SK-N-SH (cell line): ENCODE measurements around the gene VWA5B2. TPM values are rescaled to one million over a fixed set of nuclear protein-coding genes. Genes with fewer than 3 reads are reported as not detected.

ENCODE experiments used
- CTCF ChIA-PET: fragments of 300-600, 350-600 bp; formaldehyde crosslinking; extraction: SDS; loops from one replicate; lab custom pipeline; 2021; lab: Yijun Ruan, JAX
- POLR2A ChIA-PET: fragments of 350-600 bp; sonication (Branson Sonifier 250); formaldehyde crosslinking; extraction: SDS; loops from one replicate; lab custom pipeline; 2020; ENCODE audit warnings: antibody characterized with exemption, inconsistent platforms; lab: Yijun Ruan, JAX
- DNase-seq: peaks from one replicate; pipeline ENCODE4 v3.0.0; 2012
- H2AFZ ChIP-seq: fragments of 200-600 bp; sonication (generic); 2 replicates; pipeline ENCODE4 v1.8.1; 2016; ENCODE audit warnings: antibody characterized with exemption, mild to moderate bottlenecking, low read depth
- H3F3A ChIP-seq: fragments of 200-600 bp; sonication (generic); replicated peaks from 2 replicates; pipeline ENCODE3; 2016; ENCODE audit warnings: antibody characterized with exemption, mild to moderate bottlenecking; ENCODE audit not compliant: insufficient read depth
- H3K27ac ChIP-seq, 2 experiments: fragments of 200-500 bp in 1 of 2; fragments of 200-600 bp in 1 of 2; sonication (Bioruptor generic) in 1 of 2; sonication (generic), shearing (Covaris generic) in 1 of 2; 2 replicates each; pipeline versions ENCODE4 v1.5.1 to v1.6.1; 2014 to 2016; ENCODE audit warnings: low read depth in 2 of 2, inconsistent platforms in 1 of 2, low read length in 1 of 2, mild to moderate bottlenecking in 1 of 2, mixed read lengths in 1 of 2
- H3K27me3 ChIP-seq: fragments of 200-600 bp; sonication (generic), shearing (Covaris generic); 2 replicates; pipeline ENCODE4 v1.6.1; 2016; ENCODE audit warnings: mixed run types; ENCODE audit not compliant: insufficient read depth
- H3K36me3 ChIP-seq, 2 experiments: fragments of 200-500 bp in 1 of 2; fragments of 200-600 bp in 1 of 2; sonication (Bioruptor generic) in 1 of 2; sonication (generic) in 1 of 2; replicated peaks in 1 of 2; 2 replicates each; pipeline versions ENCODE3 to v1.5.1; 2014 to 2016; ENCODE audit warnings: low read length in 1 of 2, mild to moderate bottlenecking in 1 of 2; ENCODE audit not compliant: insufficient read depth in 2 of 2, control insufficient read depth in 1 of 2
- H3K4me1 ChIP-seq, 2 experiments: fragments of 200-500 bp in 1 of 2; fragments of 200-600 bp in 1 of 2; sonication (Bioruptor generic) in 1 of 2; sonication (generic), shearing (Covaris generic) in 1 of 2; 2 replicates each; pipeline versions ENCODE4 v1.5.1 to v1.6.1; 2014 to 2016; ENCODE audit warnings: low read depth in 1 of 2, low read length in 1 of 2, mixed run types in 1 of 2; ENCODE audit not compliant: insufficient read depth in 2 of 2, control insufficient read depth in 1 of 2
- H3K4me2 ChIP-seq: fragments of 200-600 bp; sonication (generic), shearing (Covaris generic); 2 replicates; pipeline ENCODE4 v1.6.1; 2017; ENCODE audit warnings: mixed run types
- H3K4me3 ChIP-seq, 2 experiments: fragments of 200-500 bp in 1 of 2; fragments of 200-600 bp in 1 of 2; sonication (Bioruptor generic) in 1 of 2; sonication (generic), shearing (Covaris generic) in 1 of 2; 2 replicates each; pipeline versions ENCODE4 v1.5.1 to v1.8.1; 2014 to 2016; ENCODE audit warnings: low read depth in 2 of 2, inconsistent platforms in 1 of 2, low read length in 1 of 2, mild to moderate bottlenecking in 1 of 2, mixed read lengths in 1 of 2, moderate library complexity in 1 of 2
- H3K79me2 ChIP-seq: fragments of 200-600 bp; sonication (generic); 2 replicates; pipeline ENCODE4 v1.8.1; 2017; ENCODE audit warnings: mild to moderate bottlenecking; ENCODE audit not compliant: insufficient read depth
- H3K9ac ChIP-seq: fragments of 200-600 bp; sonication (generic); 2 replicates; pipeline ENCODE4 v1.6.1; 2017; ENCODE audit warnings: mixed run types
- H3K9me2 ChIP-seq: fragments of 200-600 bp; sonication (generic); 2 replicates; pipeline ENCODE4 v1.6.1; 2017; ENCODE audit warnings: mixed run types
- H3K9me3 ChIP-seq: fragments of 200-600 bp; sonication (generic); 2 replicates; pipeline ENCODE4 v1.6.1; 2017; ENCODE audit warnings: mixed run types, mild to moderate bottlenecking, moderate library complexity
- H4K20me1 ChIP-seq: fragments of 200-600 bp; sonication (generic); 2 replicates; pipeline ENCODE4 v1.6.1; 2017; ENCODE audit warnings: mild to moderate bottlenecking, mixed run types; ENCODE audit not compliant: insufficient read depth
- CHD2 ChIP-seq: fragments of 150-350 bp; IDR thresholded peaks from 2 replicates; pipeline ENCODE4 v1.6.1; 2018; ENCODE audit warnings: low read length; ENCODE audit not compliant: partially characterized antibody
- EZH2phosphoT487 ChIP-seq: fragments of 200-600 bp; sonication (generic); IDR thresholded peaks from 2 replicates; pipeline ENCODE4 v1.6.1; 2017; ENCODE audit warnings: low read depth, mixed run types, mild to moderate bottlenecking, antibody characterized with exemption, moderate library complexity, borderline replicate concordance
- FOSL2 ChIP-seq: IDR thresholded peaks from 2 replicates; pipeline ENCODE4 v1.4.0; 2012; ENCODE audit warnings: low read depth, mild to moderate bottlenecking, moderate library complexity, borderline replicate concordance
- FOXJ3 ChIP-seq: sonication (generic); formaldehyde crosslinking; IDR thresholded peaks from 2 replicates; pipeline ENCODE4 v1.5.1; 2020; ENCODE audit warnings: mild to moderate bottlenecking, missing genetic modification reagents
- FOXM1 ChIP-seq: IDR thresholded peaks from 2 replicates; pipeline ENCODE4 v1.4.0; 2012; ENCODE audit warnings: low read depth, mild to moderate bottlenecking
- GABPA ChIP-seq: IDR thresholded peaks from 2 replicates; pipeline ENCODE4 v1.4.0; 2012; ENCODE audit warnings: low read depth, mild to moderate bottlenecking
- IRF3 ChIP-seq: fragments of 150-350 bp; IDR thresholded peaks from 2 replicates; pipeline ENCODE4 v1.6.1; 2016; ENCODE audit warnings: mild to moderate bottlenecking, low read depth, low read length
- MAX ChIP-seq: IDR thresholded peaks from 2 replicates; pipeline ENCODE4 v1.4.0; 2012; ENCODE audit warnings: low read depth
- MEF2A ChIP-seq: IDR thresholded peaks from 2 replicates; pipeline ENCODE4 v1.4.0; 2012; ENCODE audit warnings: low read depth, borderline replicate concordance
- MXI1 ChIP-seq: IDR thresholded peaks from 2 replicates; pipeline ENCODE4 v1.6.1; 2012; ENCODE audit warnings: mild to moderate bottlenecking, low read depth, low read length, improper control_type of control experiment
- NFIC ChIP-seq: IDR thresholded peaks from 2 replicates; pipeline ENCODE4 v1.4.0; 2012; ENCODE audit warnings: borderline replicate concordance
- NRF1 ChIP-seq: IDR thresholded peaks from 2 replicates; pipeline ENCODE4 v1.6.1; 2012; ENCODE audit warnings: low read depth, mild to moderate bottlenecking, low read length
- POLR2AphosphoS5 ChIP-seq: IDR thresholded peaks from 2 replicates; pipeline ENCODE4 v1.6.1; 2012; ENCODE audit warnings: low read depth, low read length
- RAD21 ChIP-seq: IDR thresholded peaks from 2 replicates; pipeline ENCODE4 v1.6.1; 2012; ENCODE audit warnings: mild to moderate bottlenecking, low read length
- RCOR1 ChIP-seq: fragments of 150-350 bp; IDR thresholded peaks from 2 replicates; pipeline ENCODE4 v1.6.1; 2017; ENCODE audit warnings: antibody characterized with exemption, low read length
- REST ChIP-seq: IDR thresholded peaks from 2 replicates; pipeline ENCODE4 v1.6.1; 2012; ENCODE audit warnings: mild to moderate bottlenecking, low read depth, low read length, moderate library complexity
- SIN3A ChIP-seq: IDR thresholded peaks from 2 replicates; pipeline ENCODE4 v1.6.1; 2012; ENCODE audit warnings: low read depth, mild to moderate bottlenecking, low read length, moderate library complexity, borderline replicate concordance
- TAF1 ChIP-seq: IDR thresholded peaks from 2 replicates; pipeline ENCODE4 v1.6.1; 2012; ENCODE audit warnings: low read depth, mild to moderate bottlenecking, low read length, moderate library complexity, borderline replicate concordance
- TEAD4 ChIP-seq: IDR thresholded peaks from 2 replicates; pipeline ENCODE4 v1.4.0; 2012; ENCODE audit warnings: mild to moderate bottlenecking, borderline replicate concordance; ENCODE audit not compliant: insufficient read depth
- YY1 ChIP-seq: IDR thresholded peaks from 2 replicates; pipeline ENCODE4 v1.4.0; 2012; ENCODE audit warnings: low read depth, mild to moderate bottlenecking
- WGBS: methylation state at CpG from one replicate; pipeline ENCODE4 v1.1.6; 2017; ENCODE audit warnings: low lambda C conversion rate; 5-methylcytosine and 5-hydroxymethylcytosine counted together
- polyA plus RNA-seq, 3 experiments: library from polyadenylated mRNA; depleted of rRNA; stranded (reverse); fragments of >200 nt; gene quantifications; 2 replicates each; pipeline ENCODE4 v1.2.3, GENCODE V29; 2012
- TF ChIP-seq, protein P1 (sequence below): IDR thresholded peaks from 2 replicates; pipeline ENCODE4 v1.4.0; 2012; ENCODE audit warnings: low read depth, borderline replicate concordance
- TF ChIP-seq, protein P2 (sequence below): fragments of 150-350 bp; IDR thresholded peaks from 2 replicates; pipeline ENCODE4 v1.6.1; 2017; ENCODE audit warnings: antibody characterized with exemption, low read length, low read depth, borderline replicate concordance
- TF ChIP-seq, protein P3 (sequence below): IDR thresholded peaks from 2 replicates; pipeline ENCODE4; 2012

VWA5B2 gene
- 0.08 and 0.19 TPM in 2 replicates for polyA plus RNA-seq (2012; rRNA removed)
- 0.05 and 0.20 TPM in 2 replicates for polyA plus RNA-seq (2012; cell fraction: cytosol; rRNA removed)
- polyA plus RNA-seq (2012; cell fraction: nucleus; rRNA removed): 0.98 and 1.8 TPM in 2 replicates

- no peak within 1 kb of the TSS for H3K27ac ChIP-seq
- H3K4me3 ChIP-seq: peak within 1 kb of the TSS; percentile 50 to 64
- POLR2A ChIA-PET: interaction anchor here (0.6 to 2.1 kb wide), 4 partner anchors 12 to 345 kb away, joined by 3 to 6 read pairs (median 3); no protein-coding TSS in a partner anchor
- no peaks in the 10 kb centered on the region for H3F3A ChIP-seq
- H3K4me2 ChIP-seq: peak within 1 kb of the TSS; percentile 95
- H3K27me3 ChIP-seq: peaks cover 27% of the 10 kb centered on the region
- WGBS: 2% methylated on average over 17 of the region's 66 CpGs
- peak; percentile 99 for DNase-seq
- CTCF ChIA-PET: interaction anchor here (0.6 to 5.9 kb wide), 13 partner anchors 8 to 334 kb away, joined by 3 to 61 read pairs (median 8); partner anchors contain the start of genes ALG3, CAMK2N2 and EEF1AKMT4
- H3K9me2 ChIP-seq: no peaks in the 10 kb centered on the region
- no peaks in the 10 kb centered on the region for H3K79me2 ChIP-seq
- H3K36me3 ChIP-seq: no peaks in the 10 kb centered on the region
- peaks cover 0 to 26% of the 10 kb centered on the region in 2 experiments; a peak in 2 of 4 replicates for H3K4me1 ChIP-seq
- H3K9me3 ChIP-seq: no peaks in the 10 kb centered on the region
- H2AFZ ChIP-seq: peak within 1 kb of the TSS; percentile 76
- no peak within 1 kb of the TSS for H3K9ac ChIP-seq
- H4K20me1 ChIP-seq: no peaks in the 10 kb centered on the region
- TF ChIP-seq NRF1 (no peak), POLR2AphosphoS5 (no peak), TAF1 (no peak; the same call in 1 of the 2 replicates), FOXM1 (no peak), TEAD4 (no peak), RCOR1 (no peak), NFIC (no peak), RAD21 (0 out of 2 replicates have a peak, but pooled peaks have one; percentile 16), MXI1 (peak; percentile 52; the same call in 1 of the 2 replicates), FOSL2 (no peak), SIN3A (no peak), FOXJ3 (no peak), CHD2 (peak; percentile 4), REST (no peak), MAX (no peak), IRF3 (no peak), MEF2A (no peak), GABPA (no peak), EZH2phosphoT487 (peak; percentile 55; the same call in 1 of the 2 replicates), YY1 (no peak)
- TF ChIP-seq, protein P1, sequence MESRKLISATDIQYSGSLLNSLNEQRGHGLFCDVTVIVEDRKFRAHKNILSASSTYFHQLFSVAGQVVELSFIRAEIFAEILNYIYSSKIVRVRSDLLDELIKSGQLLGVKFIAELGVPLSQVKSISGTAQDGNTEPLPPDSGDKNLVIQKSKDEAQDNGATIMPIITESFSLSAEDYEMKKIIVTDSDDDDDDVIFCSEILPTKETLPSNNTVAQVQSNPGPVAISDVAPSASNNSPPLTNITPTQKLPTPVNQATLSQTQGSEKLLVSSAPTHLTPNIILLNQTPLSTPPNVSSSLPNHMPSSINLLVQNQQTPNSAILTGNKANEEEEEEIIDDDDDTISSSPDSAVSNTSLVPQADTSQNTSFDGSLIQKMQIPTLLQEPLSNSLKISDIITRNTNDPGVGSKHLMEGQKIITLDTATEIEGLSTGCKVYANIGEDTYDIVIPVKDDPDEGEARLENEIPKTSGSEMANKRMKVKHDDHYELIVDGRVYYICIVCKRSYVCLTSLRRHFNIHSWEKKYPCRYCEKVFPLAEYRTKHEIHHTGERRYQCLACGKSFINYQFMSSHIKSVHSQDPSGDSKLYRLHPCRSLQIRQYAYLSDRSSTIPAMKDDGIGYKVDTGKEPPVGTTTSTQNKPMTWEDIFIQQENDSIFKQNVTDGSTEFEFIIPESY: no peak
- TF ChIP-seq, protein P2, sequence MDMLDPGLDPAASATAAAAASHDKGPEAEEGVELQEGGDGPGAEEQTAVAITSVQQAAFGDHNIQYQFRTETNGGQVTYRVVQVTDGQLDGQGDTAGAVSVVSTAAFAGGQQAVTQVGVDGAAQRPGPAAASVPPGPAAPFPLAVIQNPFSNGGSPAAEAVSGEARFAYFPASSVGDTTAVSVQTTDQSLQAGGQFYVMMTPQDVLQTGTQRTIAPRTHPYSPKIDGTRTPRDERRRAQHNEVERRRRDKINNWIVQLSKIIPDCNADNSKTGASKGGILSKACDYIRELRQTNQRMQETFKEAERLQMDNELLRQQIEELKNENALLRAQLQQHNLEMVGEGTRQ: no peak
- TF ChIP-seq, protein P3, sequence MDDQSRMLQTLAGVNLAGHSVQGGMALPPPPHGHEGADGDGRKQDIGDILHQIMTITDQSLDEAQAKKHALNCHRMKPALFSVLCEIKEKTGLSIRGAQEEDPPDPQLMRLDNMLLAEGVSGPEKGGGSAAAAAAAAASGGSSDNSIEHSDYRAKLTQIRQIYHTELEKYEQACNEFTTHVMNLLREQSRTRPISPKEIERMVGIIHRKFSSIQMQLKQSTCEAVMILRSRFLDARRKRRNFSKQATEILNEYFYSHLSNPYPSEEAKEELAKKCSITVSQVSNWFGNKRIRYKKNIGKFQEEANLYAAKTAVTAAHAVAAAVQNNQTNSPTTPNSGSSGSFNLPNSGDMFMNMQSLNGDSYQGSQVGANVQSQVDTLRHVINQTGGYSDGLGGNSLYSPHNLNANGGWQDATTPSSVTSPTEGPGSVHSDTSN: no peak
Measured at GRCh38 chr3:184229394-184230080, at the start of gene VWA5B2. Gene VWA5B2 (plus strand): TSS chr3:184229585. CDS start chr3:184230529, 944 bp downstream.
